Skin epidermis (tissue), 12 donors: Measurements from ENCODE around the gene PLB1.

Experiments used
- H3K27ac ChIP-seq, 21 experiments: fragments of 200-600 bp; sonication (generic) in 11 of 21; one replicate each; pipeline ENCODE4 v1.5.0; 2020; ENCODE audit warnings: mild to moderate bottlenecking in 3 of 21, inconsistent platforms in 2 of 21, moderate library complexity in 2 of 21
- H3K4me3 ChIP-seq, 7 experiments: fragments of 200-600 bp; sonication (generic) in 2 of 7; one replicate each; pipeline ENCODE4 v1.5.0; 2020; ENCODE audit warnings: inconsistent platforms in 2 of 7, mild to moderate bottlenecking in 2 of 7, moderate library complexity in 1 of 7

PLB1 gene

GRCh38 chr2:28495551-28496250, at the start of gene PLB1:
PLB1 (plus strand) TSS chr2:28496060; CDS start chr2:28496115, 55 bp downstream.
- Histone ChIP-seq H3K4me3 (no peak within 1 kb of the TSS), H3K27ac (no peak within 1 kb of the TSS)

GRCh38 chr2:28446531-28446930, 49.3 kb upstream of the PLB1 start:
- H3K4me3 ChIP-seq: no peak overlapping the region
- H3K27ac ChIP-seq: peak overlapping the region in 14 of 21 experiments; percentile 2 to 91 (median 56)

- no peak overlapping the region for H3K4me3 ChIP-seq
- peak overlapping the region in 13 of 21 experiments; percentile 2 to 91 (median 69) for H3K27ac ChIP-seq
These were observed 48.8 kb upstream of the PLB1 start for GRCh38 chr2:28447086-28447485.

GRCh38 chr2:28447943-28448792, 47.7 kb upstream of the PLB1 start:
- peak overlapping the region in 20 of 21 experiments; percentile 32 to 91 (median 73) for H3K27ac ChIP-seq
- no peak overlapping the region for H3K4me3 ChIP-seq

GRCh38 chr2:28448793-28449100, 47.1 kb upstream of the PLB1 start:
- Histone ChIP-seq H3K4me3 (no peak overlapping the region), H3K27ac (peak overlapping the region in 20 of 21 experiments; percentile 32 to 91 (median 73))

- peak overlapping the region in 19 of 21 experiments; percentile 44 to 91 (median 74) for H3K27ac ChIP-seq
- H3K4me3 ChIP-seq: no peak overlapping the region
These were observed 46.8 kb upstream of the PLB1 start for GRCh38 chr2:28449126-28449487.

- peak overlapping the region in 18 of 21 experiments; percentile 44 to 91 (median 74) for H3K27ac ChIP-seq
- H3K4me3 ChIP-seq: no peak overlapping the region
These were observed 46.1 kb upstream of the PLB1 start for GRCh38 chr2:28449488-28450395.

- peak overlapping the region in 2 of 21 experiments; percentile 85 to 89 for H3K27ac ChIP-seq
- H3K4me3 ChIP-seq: no peak overlapping the region
These were observed 44.8 kb upstream of the PLB1 start for GRCh38 chr2:28450901-28451565.

GRCh38 chr2:28451793-28452533, 43.9 kb upstream of the PLB1 start:
- Histone ChIP-seq H3K27ac (peak overlapping the region in 2 of 21 experiments; percentile 8 to 56), H3K4me3 (no peak overlapping the region)

GRCh38 chr2:28452534-28453081, 43.3 kb upstream of the PLB1 start:
- Histone ChIP-seq H3K4me3 (no peak overlapping the region), H3K27ac (peak overlapping the region in 9 of 21 experiments; percentile 38 to 85 (median 72))

- Histone ChIP-seq H3K27ac (peak overlapping the region in 18 of 21 experiments; percentile 12 to 85 (median 65)), H3K4me3 (no peak overlapping the region)
These were observed 42.5 kb upstream of the PLB1 start for GRCh38 chr2:28453396-28453795.

- peak overlapping the region in 16 of 21 experiments; percentile 24 to 85 (median 69) for H3K27ac ChIP-seq
- no peak overlapping the region for H3K4me3 ChIP-seq
These were observed 41.6 kb upstream of the PLB1 start for GRCh38 chr2:28454016-28454930.

GRCh38 chr2:28457237-28457636, 38.6 kb upstream of the PLB1 start:
- no peak overlapping the region for H3K27ac ChIP-seq

GRCh38 chr2:28461056-28461455, 34.8 kb upstream of the PLB1 start:
- no peak overlapping the region for H3K27ac ChIP-seq

More at GRCh38 chr2:28457237-28457636, 38.6 kb upstream of the PLB1 start:
- no peak overlapping the region for H3K4me3 ChIP-seq

GRCh38 chr2:28462122-28462521, 33.7 kb upstream of the PLB1 start:
- Histone ChIP-seq H3K27ac (no peak overlapping the region), H3K4me3 (no peak overlapping the region)

More at GRCh38 chr2:28461056-28461455, 34.8 kb upstream of the PLB1 start:
- no peak overlapping the region for H3K4me3 ChIP-seq

GRCh38 chr2:28463211-28463816, 32.5 kb upstream of the PLB1 start:
- no peak overlapping the region for H3K27ac ChIP-seq
- H3K4me3 ChIP-seq: no peak overlapping the region

GRCh38 chr2:28463893-28464292, 32.0 kb upstream of the PLB1 start:
- Histone ChIP-seq H3K27ac (no peak overlapping the region), H3K4me3 (no peak overlapping the region)
